A673 (cell line): Measurements from ENCODE around the gene FMN2.

Experiments
- CTCF ChIP-seq: fragments of 300-800, 200-600 bp; sonication (generic); conservative IDR thresholded peaks from 2 replicates; pipeline ENCODE4 v1.5.1; 2017; ENCODE audit warnings: low read depth, mild to moderate bottlenecking, antibody characterized with exemption, low read length, moderate library complexity, mixed read lengths
- EZH2 ChIP-seq: fragments of 200-600 bp; sonication (generic); IDR thresholded peaks from 2 replicates; pipeline ENCODE4 v1.6.1; 2017; ENCODE audit warnings: borderline replicate concordance, low read depth, mild to moderate bottlenecking, mixed read lengths, antibody characterized with exemption, low read length; ENCODE audit not compliant: poor library complexity, severe bottlenecking

GRCh38 chr1:240255922-240256321 is 164.2 kb downstream of the FMN2 start:
- TF ChIP-seq CTCF: no peak
- TF ChIP-seq EZH2: no peak
